SK-MEL-5 (cell line): ENCODE data around the gene SLIT2. TPM values are rescaled to one million over a fixed set of nuclear protein-coding genes. Genes with fewer than 3 reads are reported as not detected.

ENCODE experiments used
- DNase-seq: peaks from one replicate; pipeline ENCODE4 v3.0.0-alpha.2; 2016; ENCODE audit warnings: low read depth, low spot score
- in situ Hi-C: cut with HindIII; loops from 2 replicates; pipeline ENCODE4 v1.10.0; 2016; ENCODE audit warnings: low sequenced_read_pairs, high pct_unique_total_duplicates, low pct_unique_long_range_greater_than_20kb
- total RNA-seq: library from RNA; depleted of rRNA; stranded (reverse); fragments of >200 nt; shearing (Covaris generic); gene quantifications from 2 replicates; pipeline ENCODE4 v1.2.3, GENCODE V29; 2014

SLIT2 gene
- total RNA-seq, 1 experiment from 2014 or later = 0.92 TPM

- DNase-seq = no peak
- in situ Hi-C loops = no loop called here
These were observed 8.0 kb downstream of the SLIT2 start for GRCh38 chr4:20259707-20260106.

- in situ Hi-C loops = no loop called here
- DNase-seq = no peak
These were observed 9.1 kb downstream of the SLIT2 start for GRCh38 chr4:20260821-20261220.

- in situ Hi-C loops = no loop called here
- no peak for DNase-seq
These were observed 10.5 kb downstream of the SLIT2 start for GRCh38 chr4:20262221-20262620.

GRCh38 chr4:20264688-20265087 is 13.0 kb downstream of the SLIT2 start:
- in situ Hi-C loops = no loop called here
- no peak for DNase-seq

- in situ Hi-C loops = no loop called here
- DNase-seq = no peak
These were observed 14.0 kb downstream of the SLIT2 start for GRCh38 chr4:20265726-20266125.

- no peak for DNase-seq
- in situ Hi-C loops = no loop called here
These were observed 14.7 kb downstream of the SLIT2 start for GRCh38 chr4:20266215-20267082.

GRCh38 chr4:20268028-20268427 is 16.3 kb downstream of the SLIT2 start:
- in situ Hi-C loops = no loop called here

GRCh38 chr4:20269320-20269719 is 17.6 kb downstream of the SLIT2 start:
- DNase-seq = no peak
- in situ Hi-C loops = no loop called here

More at GRCh38 chr4:20268028-20268427, 16.3 kb downstream of the SLIT2 start:
- no peak for DNase-seq

GRCh38 chr4:20271950-20272349 is 20.2 kb downstream of the SLIT2 start:
- in situ Hi-C loops = no loop called here
- no peak for DNase-seq

GRCh38 chr4:20272411-20272872 is 20.7 kb downstream of the SLIT2 start:
- in situ Hi-C loops = no loop called here
- DNase-seq = no peak

GRCh38 chr4:20273793-20274192 is 22.1 kb downstream of the SLIT2 start:
- DNase-seq = no peak
- in situ Hi-C loops = no loop called here

GRCh38 chr4:20276848-20277247 is 25.1 kb downstream of the SLIT2 start:
- no peak for DNase-seq
- in situ Hi-C loops = no loop called here

- in situ Hi-C loops = no loop called here
These were observed 26.5 kb downstream of the SLIT2 start for GRCh38 chr4:20278195-20278594.

GRCh38 chr4:20279381-20279780 is 27.7 kb downstream of the SLIT2 start:
- no peak for DNase-seq
- in situ Hi-C loops = no loop called here

More at GRCh38 chr4:20278195-20278594, 26.5 kb downstream of the SLIT2 start:
- DNase-seq = no peak

- DNase-seq = no peak
- in situ Hi-C loops = no loop called here
These were observed 29.7 kb downstream of the SLIT2 start for GRCh38 chr4:20281453-20281852.

GRCh38 chr4:20283039-20283438 is 31.3 kb downstream of the SLIT2 start:
- no peak for DNase-seq
- in situ Hi-C loops = no loop called here

GRCh38 chr4:20284990-20285389 is 33.3 kb downstream of the SLIT2 start:
- in situ Hi-C loops = no loop called here
- DNase-seq = no peak

GRCh38 chr4:20287246-20287645 is 35.5 kb downstream of the SLIT2 start:
- in situ Hi-C loops = no loop called here
- DNase-seq = no peak

GRCh38 chr4:20288047-20288650 is 36.4 kb downstream of the SLIT2 start:
- DNase-seq = no peak
- in situ Hi-C loops = no loop called here
